Left cardiac atrium (tissue), 4 donors: Measurements from ENCODE around the gene PTPRE. TPM values are rescaled to one million over a fixed set of nuclear protein-coding genes. Genes with fewer than 3 reads are reported as not detected.
A peak's percentile ranks its signal among the peaks of the same experiment; 100 is the strongest.

Source experiments
- ATAC-seq, 2 donors: fragments of 200-7000 bp; cut with Tn5 transposase; one replicate each; pipeline ENCODE4 v1.9.1; 2020; ENCODE audit warnings: mild to moderate bottlenecking in 2 of 2, moderate library complexity in 2 of 2
- DNase-seq: peaks from one replicate; pipeline ENCODE4 v3.0.0-alpha.2; 2020
- intact Hi-C, 2 donors: fragments of 100-400 bp; cut with DNase I; formaldehyde crosslinking; loops; one replicate each; pipeline versions ENCODE4 v1.14.1 to v1.15.1; 2022 to 2023
- total RNA-seq, 2 donors: library from RNA; stranded (reverse); fragmentation: NEBNext Ultra II Directional; extraction: Animal tissue kit (Norgen Biotek cat#: 25700); gene quantifications; one replicate each; pipeline ENCODE4 v1.2.1, GENCODE V29; 2021
- donor health status: DM: no; HTN: yes; CAD: no.
- donor health status: DM: no; HTN: yes; CAD: no; lungs with severe emphysema.
- donor health status: DM: yes; HTN: yes; CAD: no.
- donor health status: Dilated cardiomyopathy.

The PTPRE gene
- total RNA-seq, 2 donors from 2014 or later = 14.2 to 24.3 TPM

DNA sequence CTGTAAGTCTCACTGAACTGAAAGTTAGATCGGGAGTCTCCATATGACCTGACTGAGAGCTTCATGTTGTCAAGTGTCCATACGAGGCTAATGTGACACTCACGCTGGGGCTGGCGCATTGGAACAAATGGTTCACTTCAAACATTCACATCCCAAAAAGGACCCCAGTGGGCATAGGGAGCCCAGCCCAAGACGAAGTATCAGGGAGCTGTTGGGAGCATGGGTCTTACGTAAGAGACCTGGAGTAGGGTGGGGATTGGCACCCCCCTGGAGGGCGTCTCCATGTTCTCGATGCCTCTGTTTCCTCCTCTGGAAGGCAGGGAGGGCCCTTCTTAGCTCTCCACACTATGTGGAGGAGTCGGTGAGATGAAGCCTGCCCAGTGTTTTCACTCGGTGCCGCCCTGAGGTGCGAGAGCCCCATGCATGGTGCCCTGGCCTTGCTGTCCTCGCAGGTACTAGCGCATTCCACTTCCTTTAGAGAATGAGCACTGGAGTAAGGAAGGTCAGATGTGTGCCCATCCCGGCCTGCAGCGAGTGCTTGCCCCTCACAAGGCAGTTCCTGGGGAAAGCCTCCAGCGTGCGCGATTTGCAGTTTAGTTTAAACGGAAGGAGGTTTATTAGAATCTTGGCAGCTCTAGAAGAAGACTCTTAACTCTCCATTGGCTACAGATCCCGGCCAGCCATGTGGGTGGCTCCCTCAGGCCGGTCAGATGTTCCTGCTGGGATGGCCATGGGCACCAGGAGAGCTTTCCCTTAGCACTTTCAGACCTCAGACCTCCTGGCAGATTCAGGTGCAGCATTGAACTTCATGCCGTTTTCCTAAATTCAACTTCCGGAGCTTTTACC, 64.4 kb downstream of the PTPRE start:
- ATAC-seq = no peak
- no peak for DNase-seq
- intact Hi-C loops = no loop called here

DNA sequence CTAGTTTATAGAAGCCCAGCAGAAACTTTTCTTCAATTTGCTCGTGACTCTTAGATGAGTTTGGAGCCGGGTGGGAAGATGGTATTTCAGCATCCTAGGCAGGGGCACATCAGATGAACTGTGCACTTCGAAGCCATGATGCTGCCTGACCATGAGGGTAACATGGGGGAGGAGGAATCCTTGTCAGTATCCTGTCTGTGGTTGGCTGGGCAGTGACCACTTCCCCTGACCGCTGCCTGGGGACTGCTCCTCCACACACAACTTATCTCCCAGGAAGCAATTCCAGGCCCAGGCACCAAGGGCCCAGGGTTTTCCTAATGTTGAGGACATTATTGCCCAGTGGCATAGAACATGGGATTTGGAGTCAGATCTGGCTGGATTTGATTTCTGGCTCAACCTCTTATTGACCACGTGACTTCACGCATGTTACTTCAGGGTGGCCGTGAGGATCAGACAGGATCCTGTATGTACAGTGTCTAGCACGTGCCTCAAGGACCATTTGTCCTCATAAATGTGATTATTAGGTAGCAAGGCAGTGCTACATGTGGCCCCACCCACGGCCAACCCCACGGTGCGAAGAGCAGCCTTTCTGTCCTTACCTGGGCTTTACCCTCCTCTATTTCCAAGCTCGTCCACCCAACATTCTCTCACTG, 65.2 kb downstream of the PTPRE start:
- DNase-seq = no peak
- ATAC-seq = no peak
- intact Hi-C loops = no loop called here

DNA sequence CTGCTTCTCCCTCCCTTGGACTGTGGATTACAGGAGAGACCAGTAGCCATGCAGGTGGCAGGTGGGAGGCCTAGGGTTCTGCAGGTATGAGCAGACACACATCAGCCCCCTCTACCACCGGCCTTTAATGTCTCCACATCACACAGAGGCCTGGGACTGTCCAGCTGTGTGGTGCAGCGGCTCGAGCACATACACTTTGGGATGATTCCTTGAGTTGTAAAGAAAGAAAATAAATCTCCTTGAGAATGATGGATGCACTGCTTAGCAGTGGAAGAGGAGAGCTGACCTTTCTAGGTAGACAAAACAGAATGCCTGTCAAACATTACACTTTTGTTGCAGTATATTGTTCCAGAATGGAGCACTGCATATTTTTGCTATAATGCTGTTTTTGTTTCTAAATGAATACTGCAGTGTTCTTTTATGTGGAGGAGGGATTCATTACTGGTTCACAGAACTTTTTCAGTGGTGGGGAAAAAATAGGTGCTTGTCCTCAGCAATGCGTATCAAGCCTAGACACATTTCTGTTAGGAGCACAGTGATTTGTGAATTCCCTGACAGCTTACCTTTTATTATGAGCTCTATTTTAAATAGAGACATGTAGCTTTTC, 66.0 kb downstream of the PTPRE start:
- no peak for ATAC-seq
- intact Hi-C loops = no loop called here
- no peak for DNase-seq

DNA sequence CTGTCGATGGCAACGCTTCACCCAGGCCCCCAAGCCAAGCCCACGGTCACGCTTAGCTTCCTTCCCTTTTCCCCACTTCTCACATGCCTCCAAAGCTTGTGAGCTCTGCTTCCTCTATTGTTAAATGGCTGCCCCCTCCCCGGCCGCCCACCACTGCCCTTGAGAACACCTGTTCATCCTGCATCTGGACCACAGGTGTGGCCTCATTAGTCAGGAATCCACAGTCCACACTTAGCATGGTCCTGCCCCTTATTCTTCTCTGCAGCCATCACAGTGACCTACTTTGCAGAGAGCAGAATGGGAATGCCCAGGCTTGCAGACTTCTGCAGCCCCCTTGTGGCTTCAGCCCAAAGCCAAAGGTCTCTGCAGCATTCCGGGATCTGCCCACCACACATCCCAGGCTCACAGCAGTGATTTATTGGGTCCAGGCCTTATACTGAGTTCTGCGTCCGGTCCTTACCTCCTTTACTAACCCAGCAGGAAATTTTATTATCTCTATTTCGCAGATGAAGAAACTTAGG, 66.9 kb downstream of the PTPRE start:
- DNase-seq (no peak), ATAC-seq (no peak)
- intact Hi-C loops = no loop called here

DNA sequence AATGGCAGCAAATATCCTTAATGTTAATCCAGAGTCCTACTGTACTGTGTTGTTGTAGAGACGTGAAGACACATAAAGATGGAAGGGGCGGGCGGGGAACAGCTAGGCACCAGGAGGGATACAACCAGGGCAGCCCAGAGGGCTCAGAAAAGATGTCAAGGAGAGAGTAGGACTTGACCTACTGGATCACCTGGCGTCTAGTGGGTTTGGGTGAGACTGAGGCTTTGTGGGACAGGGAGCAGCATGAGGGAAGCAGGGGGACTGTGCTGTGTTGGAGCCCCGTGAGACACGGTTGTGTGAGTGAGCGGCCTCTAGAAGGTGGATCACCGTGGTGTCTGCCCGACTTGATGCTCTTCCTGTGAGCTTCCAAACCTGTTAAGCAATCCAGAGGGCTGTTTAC, 68.0 kb downstream of the PTPRE start:
- intact Hi-C loops = no loop called here
- ATAC-seq = no peak

GRCh38 chr10:127976286-127976685, 69.4 kb downstream of the PTPRE start:
- intact Hi-C loops = no loop called here
- ATAC-seq = peak; percentile 20 to 43
- DNase-seq = no peak

More for the DNA sequence above, 68.0 kb downstream of the PTPRE start:
- no peak for DNase-seq

GRCh38 chr10:127976701-127977356, 69.9 kb downstream of the PTPRE start:
- peak; percentile 26 to 35 for ATAC-seq
- intact Hi-C loops = no loop called here
- DNase-seq = no peak

- peak; percentile 86 for DNase-seq
- intact Hi-C loops = no loop called here
- ATAC-seq = peak; percentile 93
These were observed 70.6 kb downstream of the PTPRE start for GRCh38 chr10:127977357-127978009.

DNA sequence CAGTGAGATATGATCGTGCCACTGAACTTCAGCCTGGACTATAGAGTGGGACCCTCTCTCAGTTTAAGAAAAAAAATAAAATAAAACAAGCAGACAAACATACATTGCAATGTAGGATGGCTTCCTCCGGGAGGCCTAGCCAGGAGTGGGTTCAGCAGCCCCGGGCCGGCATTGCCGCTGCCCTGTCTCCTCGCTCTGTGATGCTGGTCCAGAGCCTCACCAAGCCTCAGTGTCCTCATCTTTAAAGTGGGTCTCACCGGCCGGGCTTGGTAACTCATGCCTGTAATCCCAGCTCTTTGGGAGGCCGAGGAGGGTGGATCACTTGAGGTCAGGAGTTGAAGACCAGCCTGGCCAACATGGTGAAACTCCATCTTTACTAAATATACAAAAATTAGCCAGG, 71.6 kb downstream of the PTPRE start:
- ATAC-seq = no peak
- intact Hi-C loops = no loop called here

GRCh38 chr10:127979045-127979444, 72.1 kb downstream of the PTPRE start:
- intact Hi-C loops = no loop called here
- no peak for ATAC-seq

More for the DNA sequence above, 71.6 kb downstream of the PTPRE start:
- no peak for DNase-seq

GRCh38 chr10:127979566-127979965, 72.7 kb downstream of the PTPRE start:
- DNase-seq = no peak

More at GRCh38 chr10:127979045-127979444, 72.1 kb downstream of the PTPRE start:
- DNase-seq = no peak

DNA sequence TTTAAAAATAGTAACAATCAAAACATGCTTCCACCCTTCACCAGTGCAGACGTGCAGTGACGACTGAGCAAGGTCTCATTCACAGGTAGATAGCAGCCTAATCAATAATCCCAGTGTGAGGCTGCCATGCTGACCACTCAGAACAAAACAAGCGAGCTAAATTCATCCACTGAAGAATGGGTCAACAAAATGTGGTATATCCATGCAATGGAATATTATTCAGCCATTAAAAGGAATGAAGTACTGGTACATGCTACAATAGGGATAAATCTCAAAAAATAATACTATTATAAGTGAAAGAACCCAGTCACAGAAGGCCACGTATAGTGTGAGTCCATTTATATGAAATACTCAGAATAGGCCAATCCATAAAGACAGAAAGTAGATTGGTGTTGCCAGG, 74.0 kb downstream of the PTPRE start:
- intact Hi-C loops = no loop called here
- ATAC-seq (no peak), DNase-seq (no peak)

More at GRCh38 chr10:127979566-127979965, 72.7 kb downstream of the PTPRE start:
- ATAC-seq = no peak
- intact Hi-C loops = no loop called here

DNA sequence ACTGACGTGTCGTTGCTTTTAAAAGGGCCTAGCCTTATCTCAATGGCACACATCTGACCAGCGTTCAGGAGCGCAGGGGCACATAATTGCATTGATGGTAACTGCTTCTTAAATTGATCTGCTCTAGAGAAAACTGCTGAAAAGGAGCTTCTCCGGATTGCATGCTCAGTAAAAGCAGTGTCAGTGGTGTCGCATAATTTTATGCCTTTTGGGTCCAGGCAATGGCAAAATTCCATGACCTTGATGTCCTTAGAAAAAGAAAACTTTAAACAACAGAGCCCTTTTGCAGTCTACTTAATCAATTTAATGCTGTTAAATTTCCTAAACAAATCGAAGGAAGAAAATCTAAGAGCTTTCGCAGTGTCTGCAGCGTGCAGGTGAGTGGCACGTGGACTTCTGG, 75.7 kb downstream of the PTPRE start:
- no peak for DNase-seq
- ATAC-seq = no peak
- intact Hi-C loops = no loop called here

GRCh38 chr10:127983344-127984100, 76.6 kb downstream of the PTPRE start:
- intact Hi-C loops = no loop called here
- peak in 1 of 2 donors; percentile 36 for ATAC-seq
- DNase-seq = peak; percentile 46

GRCh38 chr10:127984945-127985344, 78.0 kb downstream of the PTPRE start:
- intact Hi-C loops = no loop called here
- DNase-seq (no peak), ATAC-seq (no peak)

DNA sequence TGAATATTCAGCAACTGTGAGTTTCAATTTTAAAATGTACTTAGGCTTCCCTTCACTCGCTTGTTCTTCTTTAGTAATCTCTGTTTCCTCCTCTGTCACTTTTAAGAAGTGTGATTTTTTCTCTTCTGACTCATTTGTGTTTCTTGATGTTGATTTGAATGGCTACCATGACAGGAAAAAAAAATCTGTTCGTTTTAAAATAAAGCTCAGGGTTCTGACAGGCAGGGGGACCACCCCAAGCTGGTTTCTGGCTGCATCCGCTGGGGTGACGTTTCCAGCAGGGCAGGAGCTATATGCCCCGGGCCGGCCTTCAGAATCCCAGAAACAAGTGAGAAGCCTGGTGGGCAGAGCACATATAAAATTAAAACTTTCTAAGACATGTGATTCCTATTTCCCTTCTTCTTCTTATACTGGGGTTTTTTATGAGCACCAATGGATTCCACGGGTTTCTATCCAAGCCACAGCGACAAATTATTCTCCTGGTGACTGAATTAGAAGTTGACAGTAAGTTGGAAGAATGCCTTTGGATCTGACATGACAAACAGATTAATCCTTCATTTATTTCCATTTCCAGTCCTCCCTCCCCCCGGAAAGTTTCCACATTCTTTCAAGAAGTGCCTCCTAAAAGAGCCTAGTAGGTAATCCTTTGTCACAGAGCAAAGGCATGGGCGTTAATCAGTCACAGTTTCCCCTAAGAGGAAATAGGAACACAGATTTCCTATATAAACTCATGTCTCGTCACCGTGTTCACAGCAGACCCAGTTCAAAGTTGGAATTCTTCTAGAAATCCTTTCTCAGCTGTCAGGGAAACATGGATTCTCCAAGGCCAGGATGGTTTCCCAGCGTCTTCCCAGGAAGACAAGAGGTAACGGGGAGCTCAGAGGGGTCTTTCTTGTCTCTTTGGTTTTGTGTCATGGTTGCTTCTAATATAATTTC, 79.9 kb downstream of the PTPRE start:
- intact Hi-C loops = no loop called here
- ATAC-seq (no peak), DNase-seq (no peak)
